HL-60/S4 (cell line): ENCODE results near the gene CORO1C.

Experiments
- in situ Hi-C: fragments of 300-500 bp; cut with MboI; formaldehyde crosslinking; loops from 2 replicates; pipeline ENCODE4 v1.14.3; 2022; ENCODE audit warnings: low sequenced_read_pairs

CORO1C gene

GRCh38 chr12:108727868-108728735 lies 3.2 kb downstream of the CORO1C start:
- in situ Hi-C loops: no loop called here

GRCh38 chr12:108727161-108727560 lies 4.2 kb downstream of the CORO1C start:
- in situ Hi-C loops: no loop called here

GRCh38 chr12:108724890-108725151 lies 6.5 kb downstream of the CORO1C start:
- in situ Hi-C loops: no loop called here

- in situ Hi-C loops: no loop called here
Observed at GRCh38 chr12:108724054-108724889, 7.0 kb downstream of the CORO1C start.

- in situ Hi-C loops: no loop called here
Observed at GRCh38 chr12:108722992-108723766, 8.1 kb downstream of the CORO1C start.

GRCh38 chr12:108722463-108722862 lies 8.9 kb downstream of the CORO1C start:
- in situ Hi-C loops: no loop called here

GRCh38 chr12:108721824-108722223 lies 9.5 kb downstream of the CORO1C start:
- in situ Hi-C loops: no loop called here

GRCh38 chr12:108720757-108721514 lies 10.4 kb downstream of the CORO1C start:
- in situ Hi-C loops: no loop called here

- in situ Hi-C loops: no loop called here
Observed at GRCh38 chr12:108717243-108717642, 14.1 kb downstream of the CORO1C start.

GRCh38 chr12:108714866-108715265 lies 16.5 kb downstream of the CORO1C start:
- in situ Hi-C loops: no loop called here

- in situ Hi-C loops: no loop called here
Observed at GRCh38 chr12:108713471-108713870, 17.8 kb downstream of the CORO1C start.

- in situ Hi-C loops: no loop called here
Observed at GRCh38 chr12:108712925-108713203, 18.5 kb downstream of the CORO1C start.

- in situ Hi-C loops: no loop called here
Observed at GRCh38 chr12:108712165-108712924, 19.0 kb downstream of the CORO1C start.

- in situ Hi-C loops: no loop called here
Observed at GRCh38 chr12:108711489-108712164, 19.7 kb downstream of the CORO1C start.

GRCh38 chr12:108709697-108710096 lies 21.6 kb downstream of the CORO1C start:
- in situ Hi-C loops: no loop called here

GRCh38 chr12:108704527-108704926 lies 26.8 kb downstream of the CORO1C start:
- in situ Hi-C loops: no loop called here

- in situ Hi-C loops: no loop called here
Observed at GRCh38 chr12:108702595-108703320, 28.6 kb downstream of the CORO1C start.

- in situ Hi-C loops: no loop called here
Observed at GRCh38 chr12:108701779-108702441, 29.4 kb downstream of the CORO1C start.
